ENCODE measurements around the gene FYB1. TPM values are rescaled to one million over a fixed set of nuclear protein-coding genes. Genes with fewer than 3 reads are reported as not detected.

Gene FYB1
- total and polyA plus RNA-seq, 2 donors (not counting 1 experiment from before 2014, with no cell fraction given): not detected

DNA sequence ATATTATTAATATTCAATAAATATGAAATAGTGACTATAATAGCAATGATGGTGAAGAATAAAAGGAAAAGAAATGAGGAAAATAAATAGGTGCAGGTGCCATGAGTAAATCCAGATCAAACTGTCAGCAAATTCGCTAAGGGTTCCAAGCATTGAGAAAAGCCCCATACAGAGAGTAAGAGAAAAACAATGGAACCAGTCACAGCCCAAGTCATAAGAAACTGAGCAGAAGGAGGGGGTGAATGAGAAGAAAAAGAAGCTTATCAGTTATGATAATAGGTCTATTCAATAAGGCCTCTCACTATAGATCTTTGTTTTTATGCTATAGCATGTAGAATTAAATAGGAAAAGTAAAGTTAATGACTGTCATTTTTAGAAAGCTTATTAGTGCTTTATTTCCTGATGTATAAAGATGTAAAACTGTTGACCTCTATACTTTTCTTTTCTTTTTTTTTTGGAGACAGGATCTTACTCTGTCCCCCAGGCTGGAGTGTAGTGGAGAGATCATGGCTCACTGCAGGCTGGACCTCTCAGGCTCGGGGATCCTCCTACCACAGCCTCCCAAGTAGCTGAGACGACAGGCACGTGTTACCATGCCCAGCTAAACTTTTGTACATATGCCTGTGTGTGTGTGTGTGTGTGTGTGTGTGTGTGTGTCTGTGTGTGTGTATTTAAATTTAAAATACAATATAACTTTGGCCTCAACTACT, 72.4 kb downstream of the FYB1 start:
- no peaks in the 10 kb centered on the region for H3K4me1 ChIP-seq (ENCODE audit: control insufficient read depth, extremely low read depth, insufficient read depth, low read length)
- TF ChIP-seq, protein P1, sequence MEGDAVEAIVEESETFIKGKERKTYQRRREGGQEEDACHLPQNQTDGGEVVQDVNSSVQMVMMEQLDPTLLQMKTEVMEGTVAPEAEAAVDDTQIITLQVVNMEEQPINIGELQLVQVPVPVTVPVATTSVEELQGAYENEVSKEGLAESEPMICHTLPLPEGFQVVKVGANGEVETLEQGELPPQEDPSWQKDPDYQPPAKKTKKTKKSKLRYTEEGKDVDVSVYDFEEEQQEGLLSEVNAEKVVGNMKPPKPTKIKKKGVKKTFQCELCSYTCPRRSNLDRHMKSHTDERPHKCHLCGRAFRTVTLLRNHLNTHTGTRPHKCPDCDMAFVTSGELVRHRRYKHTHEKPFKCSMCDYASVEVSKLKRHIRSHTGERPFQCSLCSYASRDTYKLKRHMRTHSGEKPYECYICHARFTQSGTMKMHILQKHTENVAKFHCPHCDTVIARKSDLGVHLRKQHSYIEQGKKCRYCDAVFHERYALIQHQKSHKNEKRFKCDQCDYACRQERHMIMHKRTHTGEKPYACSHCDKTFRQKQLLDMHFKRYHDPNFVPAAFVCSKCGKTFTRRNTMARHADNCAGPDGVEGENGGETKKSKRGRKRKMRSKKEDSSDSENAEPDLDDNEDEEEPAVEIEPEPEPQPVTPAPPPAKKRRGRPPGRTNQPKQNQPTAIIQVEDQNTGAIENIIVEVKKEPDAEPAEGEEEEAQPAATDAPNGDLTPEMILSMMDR (conservative IDR thresholded peaks at IDR 0.05 in 1 of 2, IDR thresholded peaks at IDR 0.05 in 1 of 2; ENCODE audit: low read depth in 1 of 2, low read length in 2 of 2): no peak
- TF ChIP-seq EZH2 (IDR thresholded peaks at IDR 0.05; ENCODE audit: low read length, missing control alignments): no peak
- H3K4me2 ChIP-seq (ENCODE audit: extremely low read depth, insufficient read depth, low read length): no peak overlapping the region
- H3K27ac ChIP-seq (ENCODE audit: insufficient read depth, low read length): no peak overlapping the region
- no peaks in the 10 kb centered on the region for H4K20me1 ChIP-seq (ENCODE audit: control insufficient read depth, extremely low read depth, insufficient read depth, low read length)
- H3K9me3 ChIP-seq (ENCODE audit: control insufficient read depth, insufficient read depth, low read depth, low read length): no peaks in the 10 kb centered on the region
- H3K9ac ChIP-seq (ENCODE audit: insufficient read depth, low read length): no peak overlapping the region
- no peaks in the 10 kb centered on the region for H3K36me3 ChIP-seq (ENCODE audit: control insufficient read depth, insufficient read depth, low read length)
- no peaks in the 10 kb centered on the region for H3K79me2 ChIP-seq (ENCODE audit: control insufficient read depth, insufficient read depth, low read length)
- no peak for DNase-seq (ENCODE audit: low read depth in 2 of 2)
- H3K27me3 ChIP-seq (ENCODE audit: control insufficient read depth, insufficient read depth, low read length): no peaks in the 10 kb centered on the region
- H3K4me3 ChIP-seq (replicated peaks in 1 of 4; ENCODE audit: control extremely low read depth in 1 of 4, insufficient read depth in 1 of 4, low read depth in 3 of 4, low read length in 4 of 4): no peak overlapping the region
- H2AFZ ChIP-seq (ENCODE audit: low read length): no peak overlapping the region

DNA sequence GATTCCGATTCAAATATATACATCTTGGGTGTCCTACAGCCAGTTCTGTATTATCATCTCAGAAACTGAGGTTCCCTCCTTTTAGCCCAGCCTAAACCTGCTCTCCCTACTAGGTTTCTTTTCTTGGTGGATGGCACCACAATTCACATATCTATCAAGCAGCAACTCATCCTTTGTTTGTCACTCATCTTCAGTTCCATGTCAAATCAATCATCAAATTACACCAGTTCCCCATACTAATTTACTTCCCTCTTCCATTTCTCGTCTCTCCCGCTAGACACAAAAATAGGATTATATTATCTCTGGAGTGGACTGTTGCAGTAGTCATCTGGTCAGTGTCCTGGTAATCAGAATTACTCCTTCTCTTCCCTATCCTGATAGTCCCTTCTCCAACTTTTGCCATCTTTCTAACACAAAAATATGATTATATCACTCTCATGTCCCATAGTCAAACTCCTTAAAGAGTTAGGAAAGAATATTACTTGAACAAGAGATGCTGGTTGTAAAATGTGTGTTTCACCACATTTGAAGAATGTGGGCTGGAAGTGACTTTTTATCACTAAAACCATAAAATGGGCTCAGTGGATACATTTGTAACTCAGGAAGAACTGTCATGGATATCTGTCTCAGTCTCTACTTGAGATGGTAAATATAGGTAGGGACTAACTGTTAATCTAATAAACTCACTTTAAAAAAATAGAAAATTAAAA, 76.1 kb downstream of the FYB1 start:
- no peak overlapping the region for H3K27ac ChIP-seq (ENCODE audit: insufficient read depth, low read length)
- no peak overlapping the region for H3K4me2 ChIP-seq (ENCODE audit: extremely low read depth, insufficient read depth, low read length)
- H3K9me3 ChIP-seq (ENCODE audit: control insufficient read depth, insufficient read depth, low read depth, low read length): no peaks in the 10 kb centered on the region
- TF ChIP-seq, protein P1 (conservative IDR thresholded peaks at IDR 0.05 in 1 of 2, IDR thresholded peaks at IDR 0.05 in 1 of 2; ENCODE audit: low read depth in 1 of 2, low read length in 2 of 2): no peak
- TF ChIP-seq EZH2 (IDR thresholded peaks at IDR 0.05; ENCODE audit: low read length, missing control alignments): no peak
- no peaks in the 10 kb centered on the region for H3K36me3 ChIP-seq (ENCODE audit: control insufficient read depth, insufficient read depth, low read length)
- no peak for DNase-seq (ENCODE audit: low read depth in 2 of 2)
- H4K20me1 ChIP-seq (ENCODE audit: control insufficient read depth, extremely low read depth, insufficient read depth, low read length): no peaks in the 10 kb centered on the region
- H3K4me1 ChIP-seq (ENCODE audit: control insufficient read depth, extremely low read depth, insufficient read depth, low read length): peaks cover 2% of the 10 kb centered on the region
- H2AFZ ChIP-seq (ENCODE audit: low read length): no peak overlapping the region
- no peaks in the 10 kb centered on the region for H3K27me3 ChIP-seq (ENCODE audit: control insufficient read depth, insufficient read depth, low read length)
- H3K4me3 ChIP-seq (replicated peaks in 1 of 4; ENCODE audit: control extremely low read depth in 1 of 4, insufficient read depth in 1 of 4, low read depth in 3 of 4, low read length in 4 of 4): no peak overlapping the region
- H3K79me2 ChIP-seq (ENCODE audit: control insufficient read depth, insufficient read depth, low read length): no peaks in the 10 kb centered on the region
- no peak overlapping the region for H3K9ac ChIP-seq (ENCODE audit: insufficient read depth, low read length)

- Histone ChIP-seq H3K27ac (ENCODE audit: insufficient read depth, low read length) (no peak overlapping the region), H4K20me1 (ENCODE audit: control insufficient read depth, extremely low read depth, insufficient read depth, low read length) (no peaks in the 10 kb centered on the region), H3K9ac (ENCODE audit: insufficient read depth, low read length) (no peak overlapping the region), H3K4me1 (ENCODE audit: control insufficient read depth, extremely low read depth, insufficient read depth, low read length) (peaks cover 5% of the 10 kb centered on the region), H3K36me3 (ENCODE audit: control insufficient read depth, insufficient read depth, low read length) (no peaks in the 10 kb centered on the region), H3K4me3 (replicated peaks in 1 of 4; ENCODE audit: control extremely low read depth in 1 of 4, insufficient read depth in 1 of 4, low read depth in 3 of 4, low read length in 4 of 4) (no peak overlapping the region), H2AFZ (ENCODE audit: low read length) (no peak overlapping the region), H3K4me2 (ENCODE audit: extremely low read depth, insufficient read depth, low read length) (no peak overlapping the region), H3K27me3 (ENCODE audit: control insufficient read depth, insufficient read depth, low read length) (no peaks in the 10 kb centered on the region), H3K79me2 (ENCODE audit: control insufficient read depth, insufficient read depth, low read length) (no peaks in the 10 kb centered on the region), H3K9me3 (ENCODE audit: control insufficient read depth, insufficient read depth, low read depth, low read length) (no peaks in the 10 kb centered on the region)
- TF ChIP-seq, protein P1 (conservative IDR thresholded peaks at IDR 0.05 in 1 of 2, IDR thresholded peaks at IDR 0.05 in 1 of 2; ENCODE audit: low read depth in 1 of 2, low read length in 2 of 2): no peak
- no peak for TF ChIP-seq EZH2 (IDR thresholded peaks at IDR 0.05; ENCODE audit: low read length, missing control alignments)
- DNase-seq (ENCODE audit: low read depth in 2 of 2): no peak
Measured at GRCh38 chr5:39140558-39141168, 78.7 kb downstream of the FYB1 start.

All from fibroblast of lung (primary cell).